Metanephros (tissue), 1 donor: ENCODE results near the gene MAGEB1. TPM values are rescaled to one million over a fixed set of nuclear protein-coding genes. Genes with fewer than 3 reads are reported as not detected.

ENCODE experiments used
- total RNA-seq: library from RNA; depleted of rRNA; stranded (reverse); fragments of >200 nt; gene quantifications from one replicate; pipeline ENCODE4 v1.2.3, GENCODE V29; 2014

The MAGEB1 gene, protein sequence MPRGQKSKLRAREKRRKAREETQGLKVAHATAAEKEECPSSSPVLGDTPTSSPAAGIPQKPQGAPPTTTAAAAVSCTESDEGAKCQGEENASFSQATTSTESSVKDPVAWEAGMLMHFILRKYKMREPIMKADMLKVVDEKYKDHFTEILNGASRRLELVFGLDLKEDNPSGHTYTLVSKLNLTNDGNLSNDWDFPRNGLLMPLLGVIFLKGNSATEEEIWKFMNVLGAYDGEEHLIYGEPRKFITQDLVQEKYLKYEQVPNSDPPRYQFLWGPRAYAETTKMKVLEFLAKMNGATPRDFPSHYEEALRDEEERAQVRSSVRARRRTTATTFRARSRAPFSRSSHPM
- total RNA-seq: not detected

DNA sequence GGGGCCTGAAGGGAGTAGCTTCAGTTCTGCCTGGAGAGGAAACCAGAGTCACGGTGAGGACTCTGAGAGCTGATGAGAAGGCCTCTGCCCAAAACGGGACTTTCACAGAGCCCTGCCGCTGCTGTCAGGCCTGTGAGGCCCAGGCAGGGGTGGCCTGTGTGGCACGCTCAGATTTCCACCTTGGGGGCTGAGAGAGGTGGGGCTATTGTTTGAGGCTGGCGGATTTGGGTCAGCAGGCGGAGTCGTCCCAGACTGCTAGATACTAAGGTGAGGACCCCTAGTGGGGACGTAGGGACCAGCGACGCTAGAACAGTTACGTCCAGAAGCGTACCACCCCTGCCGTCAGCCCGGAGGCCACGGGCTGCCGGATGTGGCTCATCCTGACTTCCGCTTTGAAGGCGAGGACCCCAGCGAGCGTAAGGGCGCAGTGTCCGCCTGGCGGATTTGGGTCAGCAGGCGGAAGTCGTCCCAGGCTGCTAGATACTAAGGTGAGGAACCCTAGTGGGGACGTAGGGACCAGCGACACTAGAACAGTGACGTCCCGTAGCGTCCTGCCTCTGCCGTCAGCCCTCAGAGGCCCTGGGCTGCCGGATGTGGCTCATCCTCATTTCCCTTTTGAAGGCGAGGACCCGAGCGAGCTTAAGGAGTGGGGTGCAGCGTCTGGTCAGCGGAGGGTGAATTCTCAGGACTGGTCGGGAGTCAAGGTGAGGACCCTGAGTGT, at the start of gene MAGEB1:
Gene MAGEB1 (plus strand): TSS at position 378 of the 721 bp plus-strand sequence. CDS start 3,348 bp downstream, outside the sequence.

DNA sequence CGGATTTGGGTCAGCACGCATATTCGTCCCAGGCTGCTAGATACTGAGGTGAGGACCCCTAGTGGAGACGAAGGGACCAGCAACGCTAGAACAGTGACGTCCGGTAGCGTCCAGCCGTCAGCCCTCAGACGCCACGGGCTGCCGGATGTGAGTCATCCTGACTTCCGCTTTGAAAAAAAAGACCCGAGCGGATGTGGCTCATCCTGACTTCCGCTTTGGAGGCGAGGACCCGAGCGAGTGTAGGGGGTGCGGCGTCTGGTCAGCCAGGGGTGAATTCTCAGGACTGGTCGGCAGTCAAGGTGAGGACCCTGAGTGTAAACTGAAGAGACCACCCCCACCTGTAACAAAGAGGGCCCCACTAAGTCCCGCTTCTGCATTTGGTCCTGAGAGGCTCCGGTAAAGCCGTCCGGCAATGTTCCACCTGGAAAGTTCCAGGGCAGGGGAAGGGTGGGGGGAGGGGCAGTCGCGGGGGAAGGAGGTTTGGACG, 31.5 kb upstream of the MAGEB1 start, which contains the start of gene MAGEB2:
Gene MAGEB2 (plus strand): TSS at position 207 of the 487 bp plus-strand sequence. CDS start 3,018 bp downstream, outside the sequence.

DNA sequence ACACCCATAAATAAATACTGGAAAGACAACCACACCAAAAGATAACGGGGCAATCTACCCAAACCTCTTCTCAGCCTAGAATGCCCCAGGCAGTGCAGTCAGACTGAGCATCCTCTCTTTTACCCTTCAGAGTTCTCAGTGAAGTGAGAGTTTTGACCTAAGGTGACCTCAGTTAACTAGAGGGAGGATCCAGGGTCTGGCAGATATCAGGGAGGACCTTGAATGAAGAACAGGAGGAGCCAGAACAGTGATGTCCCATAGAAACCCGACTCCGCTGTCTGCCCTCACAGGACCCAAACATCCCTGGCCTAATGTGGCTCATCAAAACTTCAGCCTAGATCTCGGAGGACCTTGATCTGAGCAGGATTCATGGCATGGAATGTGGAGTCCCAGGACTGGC, 16.6 kb upstream of the MAGEB1 start, which contains the start of gene MAGEB3:
Gene MAGEB3 (plus strand): TSS at position 263 of the 400 bp plus-strand sequence. CDS start 5,268 bp downstream, outside the sequence.

DNA sequence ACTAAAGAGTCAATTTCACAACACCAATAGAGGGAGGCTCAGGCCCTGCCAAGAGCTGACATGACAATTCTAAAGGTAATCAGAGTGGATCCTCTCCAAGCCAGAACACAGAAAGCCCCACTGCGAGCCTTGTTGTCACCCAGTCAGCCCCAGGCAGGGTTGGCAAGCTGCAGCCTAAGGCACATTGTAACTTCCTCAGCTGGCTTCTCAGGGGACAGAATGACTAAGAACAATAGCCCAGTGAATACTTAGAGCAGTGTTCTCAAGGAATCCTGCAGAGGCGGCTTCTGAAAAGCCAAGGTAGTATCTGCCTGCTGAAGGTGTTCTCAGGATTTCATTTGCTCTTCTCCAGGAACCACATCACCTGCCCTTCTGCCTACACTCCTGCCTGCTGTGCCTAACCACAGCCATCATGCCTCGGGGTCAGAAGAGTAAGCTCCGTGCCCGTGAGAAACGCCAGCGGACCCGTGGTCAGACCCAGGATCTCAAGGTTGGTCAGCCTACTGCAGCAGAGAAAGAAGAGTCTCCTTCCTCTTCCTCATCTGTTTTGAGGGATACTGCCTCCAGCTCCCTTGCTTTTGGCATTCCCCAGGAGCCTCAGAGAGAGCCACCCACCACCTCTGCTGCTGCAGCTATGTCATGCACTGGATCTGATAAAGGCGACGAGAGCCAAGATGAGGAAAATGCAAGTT, 5.1 kb upstream of the MAGEB1 start, which contains the start of gene MAGEB4:
Gene MAGEB4 (plus strand): TSS at position 277 of the 692 bp plus-strand sequence. CDS start 136 bp downstream, at position 413.

Other genes with a start within 250 kb of the MAGEB1 start
- not detected for gene MAGEB2, start 31.6 kb upstream of the MAGEB1 start, total RNA-seq
- not detected for gene MAGEB3, start 16.5 kb upstream of the MAGEB1 start, total RNA-seq
- gene MAGEB4, start 5.1 kb upstream of the MAGEB1 start, total RNA-seq: not detected
- gene NR0B1, start 62.2 kb downstream of the MAGEB1 start, total RNA-seq: 0.53 TPM